Panc1 (cell line): Measurements from ENCODE around the gene RPS14. TPM values are rescaled to one million over a fixed set of nuclear protein-coding genes. Genes with fewer than 3 reads are reported as not detected.

Source experiments
- ATAC-seq: fragments of 200-7000 bp; cut with Tn5 transposase; 2 replicates; pipeline ENCODE4 v1.9.1; 2020; ENCODE audit warnings: mild to moderate bottlenecking, moderate library complexity
- BruUV-seq: library from RNA; stranded (reverse); fragments of 400-500 nt; replicated peaks from 2 replicates; lab custom pipeline; 2021; lab: Mats Ljungman, UMichigan
- CTCF ChIA-PET: fragments of 300-600 bp; sonication (Branson Sonifier 250); formaldehyde crosslinking; loops from one replicate; lab custom pipeline; 2022; ENCODE audit warnings: antibody characterized with exemption; lab: Charles Lee
- POLR2A ChIA-PET: fragments of 300-600 bp; sonication (Branson Sonifier 250); formaldehyde crosslinking; loops from one replicate; lab custom pipeline; 2022; ENCODE audit warnings: antibody characterized with exemption; lab: Charles Lee
- DNase-seq: peaks from one replicate; pipeline ENCODE4 v3.0.0-alpha.2; 2010; ENCODE audit warnings: low read depth, low spot score
- H3K27ac ChIP-seq: 2 replicates; pipeline ENCODE4 v1.5.1; 2011; ENCODE audit warnings: mild to moderate bottlenecking, low read length, inconsistent platforms
- H3K27me3 ChIP-seq: fragments of 200-500 bp; sonication (Bioruptor generic); 2 replicates; pipeline ENCODE4 v1.6.0; 2014; ENCODE audit warnings: low read length, inconsistent platforms; ENCODE audit not compliant: control insufficient read depth, insufficient read depth
- H3K36me3 ChIP-seq: fragments of 200-500 bp; sonication (Bioruptor generic); 2 replicates; pipeline ENCODE4 v1.5.1; 2014; ENCODE audit warnings: inconsistent platforms, mild to moderate bottlenecking, low read length, moderate library complexity; ENCODE audit not compliant: control insufficient read depth, insufficient read depth
- H3K4me1 ChIP-seq: 2 replicates; pipeline ENCODE4 v1.5.1; 2011; ENCODE audit warnings: inconsistent platforms, mild to moderate bottlenecking, low read length, moderate library complexity; ENCODE audit not compliant: control insufficient read depth, insufficient read depth
- H3K4me3 ChIP-seq, 2 experiments: 2 replicates each; pipeline ENCODE4 v1.5.1; 2011 to 2012; ENCODE audit warnings: low read depth in 2 of 2, low read length in 2 of 2, mild to moderate bottlenecking in 2 of 2, inconsistent platforms in 1 of 2, moderate library complexity in 1 of 2
- H3K9me3 ChIP-seq: fragments of 200-500 bp; sonication (Bioruptor generic); 2 replicates; pipeline ENCODE4 v1.5.1; 2014; ENCODE audit warnings: low read depth, mild to moderate bottlenecking, inconsistent platforms, low read length, moderate library complexity; ENCODE audit not compliant: control insufficient read depth, insufficient read depth
- CTCF ChIP-seq: fragments of 450-650 bp; IDR thresholded peaks from 2 replicates; pipeline ENCODE4 v1.5.1; 2017; ENCODE audit warnings: mild to moderate bottlenecking
- POLR2AphosphoS5 ChIP-seq: IDR thresholded peaks from 2 replicates; pipeline ENCODE4 v1.6.1; 2012; ENCODE audit warnings: mild to moderate bottlenecking, low read depth, low read length, moderate library complexity
- REST ChIP-seq, 2 experiments: IDR thresholded peaks; 2 replicates each; pipeline ENCODE4 v1.6.1; 2011 to 2012; ENCODE audit warnings: low read depth in 2 of 2, control low read depth in 1 of 2, low read length in 1 of 2, mild to moderate bottlenecking in 1 of 2, moderate library complexity in 1 of 2; ENCODE audit not compliant: insufficient read depth in 1 of 2
- SIN3A ChIP-seq: IDR thresholded peaks from 2 replicates; pipeline ENCODE4 v1.6.1; 2012; ENCODE audit warnings: low read depth, mild to moderate bottlenecking, low read length, moderate library complexity, borderline replicate concordance; ENCODE audit not compliant: insufficient read depth
- TCF7L2 ChIP-seq: IDR thresholded peaks from 2 replicates; pipeline ENCODE4 v1.6.1; 2011; ENCODE audit warnings: mild to moderate bottlenecking, low read depth, low read length, inconsistent platforms
- in situ Hi-C: cut with HindIII; loops from 2 replicates; pipeline ENCODE4 v1.10.0; 2016; ENCODE audit warnings: low sequenced_read_pairs, low pct_unique_long_range_greater_than_20kb
- intact Hi-C: fragments of 100-400 bp; cut with micrococcal nuclease; formaldehyde crosslinking; loops from one replicate; pipeline ENCODE4 v1.10.0; 2022; ENCODE audit not compliant: unreplicated experiment
- total RNA-seq: library from RNA; stranded (reverse); gene quantifications from one replicate; pipeline ENCODE4 v1.2.1, GENCODE V29; 2021; ENCODE audit not compliant: unreplicated experiment

Gene RPS14
- total RNA-seq, 1 experiment from 2014 or later, result 1,959 TPM

- Histone ChIP-seq H3K36me3 (no peaks in the 10 kb centered on the region), H3K4me1 (no peaks in the 10 kb centered on the region), H3K27ac (no peak overlapping the region), H3K9me3 (no peaks in the 10 kb centered on the region), H3K4me3 (no peak overlapping the region), H3K27me3 (no peaks in the 10 kb centered on the region)
- no TSS peak for BruUV-seq
- intact Hi-C loops, result no loop called here
- in situ Hi-C loops, result no loop called here
- TF ChIP-seq REST (IDR thresholded peaks at IDR 0.05; ENCODE audit: insufficient read depth in 1 of 2, low read depth in 2 of 2, low read length in 1 of 2), result no peak
- TF ChIP-seq POLR2AphosphoS5, result no peak
- no peak for TF ChIP-seq CTCF
- no peak for TF ChIP-seq SIN3A
- TF ChIP-seq TCF7L2, result no peak
- no peak for ATAC-seq
- no peak for DNase-seq
- POLR2A ChIA-PET, result no interaction called here
- CTCF ChIA-PET, result no interaction called here
These were observed 20.1 kb downstream of the RPS14 start for GRCh38 chr5:150429410-150429873.

- intact Hi-C loops, result no loop called here
- no peak for DNase-seq
- no peaks in the 10 kb centered on the region for H3K4me1 ChIP-seq
- no peak for ATAC-seq
- no peaks in the 10 kb centered on the region for H3K36me3 ChIP-seq
- no peak overlapping the region for H3K4me3 ChIP-seq
- TF ChIP-seq POLR2AphosphoS5, result no peak
- TF ChIP-seq REST (IDR thresholded peaks at IDR 0.05; ENCODE audit: insufficient read depth in 1 of 2, low read depth in 2 of 2, low read length in 1 of 2), result no peak
- no peak for TF ChIP-seq SIN3A
- no peak for TF ChIP-seq CTCF
- no peak for TF ChIP-seq TCF7L2
- CTCF ChIA-PET, result no interaction called here
- in situ Hi-C loops, result no loop called here
- H3K27me3 ChIP-seq, result no peaks in the 10 kb centered on the region
- no TSS peak for BruUV-seq
- no peaks in the 10 kb centered on the region for H3K9me3 ChIP-seq
- H3K27ac ChIP-seq, result no peak overlapping the region
- POLR2A ChIA-PET, result no interaction called here
These were observed 20.6 kb downstream of the RPS14 start for GRCh38 chr5:150428978-150429377.
